ENCODE data around the gene BAHCC1. TPM values are rescaled to one million over a fixed set of nuclear protein-coding genes. Genes with fewer than 3 reads are reported as not detected.
A peak's percentile ranks its signal among the peaks of the same experiment; 100 is the strongest.

The BAHCC1 gene
- total RNA-seq, 1 donor from 2014 or later, result 3.6 TPM

DNA sequence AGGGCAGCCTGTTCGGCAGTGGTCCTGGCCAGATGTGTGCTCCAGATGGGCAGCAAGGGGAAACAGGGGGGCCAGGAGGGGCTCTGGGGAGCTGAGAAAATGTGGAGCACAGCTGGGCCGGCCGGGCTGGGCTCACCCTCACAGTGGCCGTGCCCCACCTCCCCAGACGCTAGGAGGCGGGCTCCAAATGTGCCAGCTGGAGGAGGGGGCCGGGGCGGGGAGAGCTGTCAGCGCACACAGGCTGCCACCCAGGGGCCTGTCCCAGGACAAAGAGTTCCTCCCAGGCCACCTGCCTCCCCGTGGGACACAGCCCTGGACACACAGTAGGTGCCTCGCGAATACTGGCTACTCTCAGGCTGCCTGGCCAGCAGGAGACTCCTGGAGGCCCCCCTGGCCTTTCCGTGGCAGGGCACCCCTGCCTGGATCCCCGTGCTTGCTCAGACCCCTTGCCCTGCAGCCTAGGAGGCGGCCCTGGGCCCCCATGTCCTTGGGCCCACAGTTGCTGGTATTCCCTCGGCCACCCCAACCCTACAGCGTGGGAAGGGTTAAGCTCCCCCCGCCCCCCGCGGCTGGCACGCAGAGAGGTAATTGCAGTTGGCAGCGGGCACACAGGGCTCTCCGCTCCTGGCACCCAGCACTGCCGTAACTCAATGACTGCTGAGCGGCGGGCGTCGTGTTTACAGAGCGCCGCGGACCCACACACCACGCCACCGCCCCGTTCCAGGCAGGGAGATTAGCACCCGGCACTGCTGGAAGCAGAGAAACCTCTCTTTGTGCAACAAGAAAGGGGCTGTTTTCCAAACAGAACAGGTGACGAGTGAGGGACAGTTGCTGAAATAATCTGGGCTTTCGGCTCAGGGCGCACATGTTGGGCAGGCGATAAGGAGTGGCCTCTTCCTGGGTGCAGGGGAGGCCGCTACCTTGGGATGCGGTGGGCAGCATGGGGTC lies 32.2 kb downstream of the BAHCC1 start:
- no peak for DNase-seq (ENCODE audit: low spot score)

DNA sequence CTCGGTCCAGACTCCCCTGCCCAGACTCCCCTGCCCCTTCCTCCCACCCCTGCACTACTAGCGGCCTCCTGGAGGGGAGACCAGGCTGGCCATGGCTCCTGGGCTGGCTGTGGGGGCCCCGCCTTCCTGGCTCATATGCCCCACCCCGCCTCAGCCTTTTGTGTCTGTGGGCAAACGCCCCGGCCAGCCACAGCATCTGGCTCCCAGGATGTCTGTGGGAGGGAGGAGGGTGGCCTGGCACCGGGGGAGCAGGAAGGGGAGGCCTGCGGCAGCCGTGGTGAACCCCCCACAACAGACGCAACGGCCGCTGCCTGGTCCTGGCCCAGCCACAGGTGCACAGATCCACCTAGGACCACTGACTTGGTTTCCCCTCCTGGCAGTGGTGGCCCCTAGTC lies 32.9 kb downstream of the BAHCC1 start:
- DNase-seq (ENCODE audit: low spot score), result no peak

DNA sequence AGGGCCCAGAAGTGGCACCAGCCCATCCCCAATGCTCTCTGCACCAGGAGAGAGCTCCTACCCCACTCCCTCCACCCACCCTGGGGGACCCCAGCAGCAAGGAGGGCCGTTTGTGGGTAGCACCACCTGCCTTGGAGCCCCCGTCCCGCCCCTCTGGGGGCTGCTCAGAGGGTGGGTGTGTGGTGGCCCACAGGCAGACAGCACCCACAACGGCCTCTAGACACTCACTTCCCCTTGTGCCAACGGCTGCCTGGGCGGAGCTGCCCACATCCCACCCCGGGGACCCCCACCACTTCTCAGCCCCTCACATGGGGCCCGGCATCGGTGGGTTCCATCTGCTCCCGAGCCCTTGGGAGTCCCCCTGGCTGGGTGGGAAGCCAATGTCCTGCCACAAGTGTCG lies 33.3 kb downstream of the BAHCC1 start:
- no peak for DNase-seq (ENCODE audit: low spot score)

DNA sequence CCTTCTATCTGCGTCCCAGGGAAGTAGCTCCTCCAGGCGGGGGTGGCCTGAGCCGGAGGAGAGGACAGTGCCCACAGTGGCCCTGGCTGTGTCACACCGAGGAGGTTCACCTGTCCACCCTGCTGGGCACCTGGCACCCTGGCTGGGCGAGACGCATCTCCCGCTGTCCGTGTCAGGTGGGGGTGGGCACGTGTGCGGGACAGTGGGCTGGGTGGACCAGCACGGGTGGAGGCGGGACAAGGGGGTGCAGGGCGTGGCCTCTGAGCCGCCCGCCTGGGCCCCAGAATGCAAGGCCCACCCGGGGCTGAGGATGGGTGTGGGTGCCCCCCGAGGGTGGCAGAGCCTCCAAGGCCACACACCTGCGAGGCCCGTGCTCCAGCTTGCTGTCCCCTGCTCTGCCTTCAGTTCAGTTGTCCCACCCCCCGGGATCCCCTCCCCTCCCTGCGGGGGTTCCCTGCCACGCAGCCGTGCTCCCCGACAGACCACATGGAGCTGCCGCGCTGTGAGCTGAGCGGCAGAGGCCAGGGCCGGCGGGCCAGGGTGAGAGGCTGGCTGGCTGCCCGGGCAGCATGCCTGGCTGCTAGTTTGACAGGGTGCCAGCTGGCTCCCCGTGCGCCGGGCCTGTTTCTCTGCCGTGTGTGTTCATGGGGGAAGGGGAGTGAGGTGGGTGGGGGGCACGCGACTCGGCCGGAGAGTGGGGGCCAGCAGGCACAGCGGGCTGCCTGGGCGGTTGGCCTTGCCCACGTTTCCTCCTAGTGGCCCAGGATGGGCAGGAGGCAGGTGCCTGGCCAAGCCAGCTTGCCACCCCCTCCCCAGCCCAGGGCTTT lies 33.9 kb downstream of the BAHCC1 start:
- DNase-seq (ENCODE audit: low spot score), result peak; percentile 82

DNA sequence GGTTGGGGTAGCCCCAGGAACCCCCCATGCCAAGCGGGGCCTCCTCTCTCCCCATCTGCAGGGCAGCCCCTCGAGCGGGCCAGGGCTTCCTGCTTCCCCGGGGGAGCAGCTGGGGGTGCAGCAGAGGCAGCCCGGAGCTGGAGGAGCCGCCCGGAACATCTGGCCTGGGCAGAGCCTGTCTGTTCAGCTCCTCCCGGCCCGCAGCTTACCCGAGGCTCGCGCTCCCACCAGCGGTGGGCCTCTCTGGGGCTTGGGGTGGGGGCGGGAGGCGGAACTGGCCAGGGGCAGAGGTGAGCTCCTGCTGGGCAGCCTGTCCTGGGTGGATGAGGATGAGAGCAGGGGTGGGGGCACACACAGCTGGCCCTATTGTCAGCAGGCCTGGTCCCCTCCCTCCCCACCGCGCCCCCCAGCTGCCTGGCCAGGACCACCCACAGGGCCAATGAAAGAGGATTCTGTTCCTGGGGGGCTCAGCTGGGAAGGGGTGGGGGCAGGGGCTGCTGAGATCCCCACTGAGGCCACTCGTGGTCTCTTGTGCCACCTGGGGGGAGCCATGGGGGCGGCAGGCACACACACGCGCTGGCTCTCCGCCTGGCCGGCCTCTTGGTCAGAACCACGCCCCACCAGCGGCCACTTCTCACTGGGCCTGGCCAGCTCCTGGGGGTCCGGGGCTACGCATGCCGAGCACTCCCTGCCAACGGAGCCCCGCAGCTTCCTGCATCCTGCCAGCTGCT lies 34.7 kb downstream of the BAHCC1 start:
- DNase-seq (ENCODE audit: low spot score), result peak; percentile 84

DNA sequence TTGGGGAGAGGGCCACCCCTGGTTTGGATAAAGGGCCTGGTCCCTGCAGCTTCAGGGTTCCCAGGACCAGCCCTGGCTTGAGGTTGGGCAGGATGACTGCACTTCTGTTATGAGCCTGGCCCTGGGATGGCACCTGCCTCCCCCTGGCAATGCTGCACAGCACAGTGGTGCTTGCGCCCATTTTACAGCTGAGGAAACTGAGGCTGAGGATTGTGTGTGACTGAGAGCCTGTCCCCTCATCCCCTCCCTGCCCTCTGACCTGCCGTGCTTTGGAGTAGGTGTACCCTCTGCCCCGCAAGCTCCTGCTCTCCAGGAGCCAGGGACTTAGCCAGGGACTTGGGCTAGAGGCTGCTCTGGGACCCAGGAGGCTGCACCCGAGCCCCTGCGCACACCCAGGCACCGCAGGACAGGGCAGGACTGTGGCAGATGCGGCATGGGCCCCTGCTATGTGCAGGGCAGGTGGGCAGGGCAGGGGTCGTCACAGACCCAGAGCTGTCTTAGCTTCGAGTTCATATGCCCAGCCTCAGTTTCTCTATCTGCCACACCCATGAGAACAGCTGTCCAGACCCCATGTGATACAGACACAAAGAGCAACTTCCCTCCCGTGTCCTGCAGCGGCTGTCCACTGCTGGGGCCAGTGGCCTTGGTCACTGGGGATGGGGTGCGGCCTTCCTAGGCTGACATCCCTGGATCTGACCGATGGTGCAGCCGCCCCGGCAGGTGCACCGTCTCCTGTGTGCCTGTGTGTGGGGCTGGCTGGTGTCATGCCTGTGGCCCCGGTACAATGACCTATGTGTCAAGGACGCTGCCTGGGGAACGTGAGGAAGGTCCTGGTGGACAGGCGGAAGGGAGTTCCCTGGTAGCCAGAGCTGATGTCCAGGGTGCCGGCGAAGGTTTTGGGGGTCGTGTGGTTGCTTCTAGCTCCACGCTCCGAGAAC lies 36.6 kb downstream of the BAHCC1 start:
- no peak for DNase-seq (ENCODE audit: low spot score)

DNA sequence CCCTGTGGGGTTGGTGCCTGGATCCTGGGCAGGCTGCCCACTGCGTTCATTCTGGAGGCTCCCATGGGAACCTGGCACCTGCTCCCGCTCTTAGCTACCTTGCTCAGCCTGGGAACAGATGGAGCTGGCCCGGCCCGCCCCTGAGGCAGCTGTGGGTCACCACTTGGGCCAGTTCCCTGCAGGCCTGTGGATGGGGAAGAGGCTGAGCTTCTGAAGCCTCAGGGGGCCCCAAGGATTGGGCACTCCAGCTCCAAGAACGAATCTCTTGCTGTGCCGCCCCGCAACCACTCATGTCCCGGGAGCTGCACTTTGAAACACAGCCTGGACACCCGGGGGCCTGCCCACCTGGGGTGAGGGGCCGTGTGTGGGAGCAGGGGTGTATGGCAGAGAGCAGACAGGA lies 37.7 kb downstream of the BAHCC1 start:
- DNase-seq (ENCODE audit: low spot score), result no peak

DNA sequence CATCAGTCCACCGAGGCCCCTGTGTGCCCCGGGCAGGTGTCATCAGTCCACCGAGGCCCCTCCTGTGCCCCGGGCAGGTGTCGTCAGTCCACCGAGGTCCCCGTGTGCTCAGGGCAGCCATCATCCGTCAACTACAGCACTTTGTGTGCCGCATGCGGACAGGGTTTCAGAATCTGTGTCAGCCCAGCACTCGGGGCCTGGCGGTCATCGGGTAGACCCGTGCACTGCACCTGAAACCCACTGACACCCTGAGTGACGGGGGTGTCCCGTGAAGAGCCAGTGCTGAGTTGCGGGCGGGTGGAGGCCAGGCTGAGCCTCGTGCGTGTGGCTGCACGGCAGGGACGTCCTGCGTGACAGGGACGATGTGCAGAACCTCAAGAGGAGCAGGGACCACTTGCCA lies 38.4 kb downstream of the BAHCC1 start:
- DNase-seq (ENCODE audit: low spot score), result no peak

DNA sequence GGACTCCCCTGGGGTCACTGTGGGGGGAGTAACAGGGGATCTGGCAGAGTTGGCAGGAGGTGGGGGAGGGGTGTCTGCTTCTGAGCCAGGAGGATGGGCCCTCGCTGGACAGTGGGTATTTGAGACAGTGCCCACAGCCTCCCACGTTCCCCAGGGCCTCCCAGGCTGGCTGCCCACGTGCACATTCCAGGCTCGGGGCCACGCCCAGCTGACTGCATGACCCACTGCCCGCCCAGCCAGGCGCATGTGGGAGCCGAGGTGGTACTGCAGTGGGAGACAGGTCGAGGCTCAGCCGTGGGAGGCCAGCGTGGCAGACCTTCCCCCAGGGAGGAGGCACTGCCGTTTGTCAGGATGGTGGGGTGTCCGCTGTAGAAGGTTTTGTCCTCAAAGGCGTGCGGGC lies 38.8 kb downstream of the BAHCC1 start:
- peak; percentile 56 for DNase-seq (ENCODE audit: low spot score)

DNA sequence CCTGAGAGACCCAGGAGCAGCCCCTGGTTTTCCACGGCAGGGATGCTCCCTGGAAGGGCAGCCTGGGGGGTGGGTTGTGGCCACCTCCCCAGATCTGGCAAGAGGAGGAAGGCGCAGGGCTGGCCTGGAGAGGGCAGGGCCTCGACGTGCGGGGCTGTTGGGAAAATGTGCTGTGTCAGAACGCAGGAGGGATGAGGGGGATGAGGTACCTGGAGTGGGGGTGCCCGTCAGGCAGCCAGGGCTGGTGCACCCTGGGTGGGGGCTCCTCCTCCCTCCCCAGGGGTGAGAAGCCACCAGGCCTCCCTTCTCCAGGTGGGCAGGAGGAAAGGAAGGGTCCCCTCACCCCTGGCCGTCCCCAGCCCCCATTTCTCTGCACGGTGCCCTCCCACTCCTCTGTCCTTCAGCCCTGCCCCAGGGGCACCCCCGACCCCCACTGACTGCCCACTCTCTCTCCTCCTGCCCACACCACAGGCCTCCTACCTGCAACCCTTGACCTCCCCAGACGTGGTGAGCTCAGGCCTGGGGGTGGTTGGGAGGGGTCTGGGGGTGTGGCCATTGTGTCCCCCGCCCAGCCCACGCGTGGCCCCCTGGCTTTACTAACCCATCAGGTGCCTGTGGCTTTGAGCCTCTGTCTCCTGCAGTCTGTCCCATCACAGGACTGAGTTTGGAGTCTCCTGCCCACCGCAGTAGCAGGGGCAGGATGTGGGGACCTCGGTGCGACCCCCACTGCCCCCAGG lies 39.6 kb downstream of the BAHCC1 start:
- no peak for DNase-seq (ENCODE audit: low spot score)

DNA sequence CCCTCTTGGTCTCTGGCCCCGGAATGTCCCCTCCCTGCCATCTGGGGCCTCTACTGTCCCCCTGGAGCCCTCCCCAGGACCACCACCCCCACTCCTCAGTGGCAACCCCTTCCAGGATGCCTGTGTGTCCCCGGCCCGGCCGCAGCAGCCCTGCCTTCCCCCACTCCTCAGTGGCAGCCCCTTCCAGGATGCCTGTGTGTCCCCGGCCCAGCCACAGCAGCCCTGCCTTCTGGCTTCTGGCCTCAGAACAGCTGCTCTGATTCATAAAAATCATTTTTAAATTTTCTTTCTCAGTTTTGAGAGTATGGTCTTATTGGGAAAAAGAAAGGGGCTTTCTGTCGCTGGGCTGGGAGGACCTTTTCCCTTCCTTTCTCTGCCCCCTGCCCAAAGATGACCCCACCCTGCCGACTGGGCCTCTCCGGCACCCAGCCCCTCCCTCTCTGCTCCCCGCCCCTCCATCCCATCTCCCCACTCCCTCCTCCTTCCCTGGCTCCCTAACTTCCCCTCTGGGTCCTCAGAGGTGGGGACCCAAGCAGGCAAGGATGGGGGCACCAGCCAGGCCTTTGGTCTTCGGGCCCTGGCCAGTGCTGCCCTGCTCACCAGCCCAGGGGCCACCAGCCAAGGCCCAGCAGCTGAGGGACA lies 40.5 kb downstream of the BAHCC1 start:
- peak; percentile 24 for DNase-seq (ENCODE audit: low spot score)

DNA sequence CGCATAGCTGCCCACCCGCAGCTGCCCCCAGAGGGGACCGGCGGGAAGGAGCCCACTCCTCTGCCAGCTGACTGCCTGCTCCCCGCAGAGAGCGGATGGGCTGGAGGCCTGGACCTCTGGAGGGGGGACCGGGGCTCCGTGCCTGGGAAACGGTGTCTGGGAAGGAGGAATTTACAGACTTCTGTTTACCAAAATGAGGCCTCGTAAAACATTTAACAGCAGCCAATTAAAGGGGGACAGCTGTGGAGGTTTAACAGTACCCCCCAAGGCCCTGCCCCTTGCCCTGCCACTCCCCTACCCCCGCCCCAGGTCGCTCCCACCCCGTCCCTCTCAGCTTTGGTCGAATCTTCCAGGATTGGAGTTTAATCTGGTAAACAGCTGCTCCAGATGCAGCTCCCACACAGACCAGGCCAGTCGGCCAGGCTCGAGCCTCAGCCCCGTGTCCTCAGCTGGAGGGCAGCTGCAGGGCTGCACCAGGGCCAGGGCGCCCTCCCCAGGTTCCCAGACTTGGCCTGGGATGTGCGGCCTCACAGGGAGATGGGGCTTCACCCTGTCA lies 41.1 kb downstream of the BAHCC1 start:
- DNase-seq (ENCODE audit: low spot score), result peak; percentile 82

DNA sequence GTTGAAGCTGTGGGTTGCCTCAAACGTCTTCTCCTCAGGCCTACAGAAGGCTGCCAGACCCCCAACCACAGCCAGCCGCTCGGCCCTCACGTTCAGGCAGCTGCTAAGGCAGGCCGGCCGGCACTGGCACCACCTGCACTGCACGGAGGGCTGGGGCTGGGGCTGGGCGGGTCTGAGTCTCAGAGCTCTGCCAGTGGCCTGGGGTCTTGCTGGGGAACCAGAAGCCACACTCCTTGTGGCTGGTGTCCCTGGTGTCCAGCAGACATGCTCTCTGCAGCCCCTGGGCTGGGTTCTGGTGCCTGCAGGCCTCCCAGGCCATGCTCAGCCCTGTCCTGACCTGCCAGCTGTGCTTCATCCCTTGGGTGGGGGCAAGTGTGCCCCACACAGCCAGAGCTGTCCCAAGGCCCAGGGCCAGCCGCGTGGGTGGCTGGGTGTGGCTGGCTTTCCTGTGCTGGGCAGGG lies 42.0 kb downstream of the BAHCC1 start:
- no peak for DNase-seq (ENCODE audit: low spot score)

DNA sequence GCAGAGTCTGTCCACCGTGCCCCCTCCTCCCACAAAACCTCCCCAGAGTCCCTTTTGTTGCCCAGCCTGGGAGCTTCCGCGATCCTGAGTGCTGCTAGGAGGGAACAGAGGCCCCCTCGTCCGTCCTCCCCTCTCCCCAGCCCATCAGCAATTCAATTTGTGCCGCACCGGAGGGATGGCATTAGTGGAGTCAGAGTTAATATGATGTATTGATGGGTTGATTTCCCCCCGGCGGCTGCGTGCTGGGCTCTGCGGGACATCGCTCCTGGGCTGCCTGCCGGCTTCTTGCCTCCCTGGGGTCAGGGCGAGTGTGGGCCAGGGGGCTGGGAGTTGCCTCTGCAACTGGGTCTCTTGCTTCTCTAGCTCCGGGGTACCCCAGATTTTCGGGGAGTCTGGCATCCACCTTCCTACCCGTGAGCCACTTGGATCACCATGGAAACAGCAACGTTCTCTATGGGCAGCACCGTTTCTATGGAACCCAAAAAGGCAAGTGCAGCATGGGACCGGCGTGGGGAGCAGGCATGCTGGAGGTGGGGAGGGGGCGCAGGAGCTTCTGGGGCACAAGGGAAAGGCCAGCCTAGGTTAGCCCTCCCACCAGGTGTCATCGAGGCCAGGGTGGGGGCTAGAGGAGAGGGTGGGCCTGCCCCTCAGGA lies 42.9 kb downstream of the BAHCC1 start:
- DNase-seq (ENCODE audit: low spot score), result no peak

DNA sequence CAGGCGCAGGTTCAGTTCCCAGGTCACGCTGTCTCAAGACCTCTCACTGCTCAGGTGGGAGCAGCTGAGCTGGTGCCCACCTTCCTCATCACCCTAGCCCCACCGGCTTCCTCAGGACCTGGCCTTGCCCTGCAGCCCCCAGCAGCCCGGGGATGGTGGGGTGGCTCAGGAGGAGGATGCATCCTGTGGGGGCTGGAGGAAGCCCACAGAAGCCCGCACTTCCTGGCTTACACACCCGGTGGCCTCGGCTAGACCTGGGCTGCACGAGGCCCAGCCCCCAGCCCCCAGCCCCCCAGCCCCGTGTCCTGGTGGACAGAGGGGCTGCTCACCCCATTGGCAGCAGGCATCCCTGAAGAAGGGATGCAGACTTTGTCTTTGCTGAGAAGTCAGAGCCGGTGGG lies 43.4 kb downstream of the BAHCC1 start:
- no peak for DNase-seq (ENCODE audit: low spot score)

DNA sequence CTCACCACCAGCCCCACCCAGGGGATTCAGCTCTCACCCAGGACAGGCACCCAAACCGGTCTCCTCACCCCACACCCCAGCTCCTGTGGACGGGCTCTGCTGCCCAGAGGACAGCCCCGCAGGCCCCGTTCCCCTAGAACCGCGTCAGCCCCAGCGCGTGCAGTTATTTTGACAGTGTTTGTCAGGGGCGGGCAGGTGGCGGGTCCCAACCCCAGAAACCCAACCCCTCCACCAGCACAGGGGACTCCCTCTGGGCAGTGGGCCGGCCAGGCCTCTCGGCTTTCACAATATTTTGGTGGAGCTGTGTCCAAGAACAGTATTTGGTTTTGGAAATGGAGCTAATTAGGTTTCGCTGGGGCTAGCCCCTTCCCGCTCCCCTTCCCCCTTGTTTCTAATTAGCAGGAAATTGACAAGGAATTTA lies 44.8 kb downstream of the BAHCC1 start:
- DNase-seq (ENCODE audit: low spot score), result no peak

DNA sequence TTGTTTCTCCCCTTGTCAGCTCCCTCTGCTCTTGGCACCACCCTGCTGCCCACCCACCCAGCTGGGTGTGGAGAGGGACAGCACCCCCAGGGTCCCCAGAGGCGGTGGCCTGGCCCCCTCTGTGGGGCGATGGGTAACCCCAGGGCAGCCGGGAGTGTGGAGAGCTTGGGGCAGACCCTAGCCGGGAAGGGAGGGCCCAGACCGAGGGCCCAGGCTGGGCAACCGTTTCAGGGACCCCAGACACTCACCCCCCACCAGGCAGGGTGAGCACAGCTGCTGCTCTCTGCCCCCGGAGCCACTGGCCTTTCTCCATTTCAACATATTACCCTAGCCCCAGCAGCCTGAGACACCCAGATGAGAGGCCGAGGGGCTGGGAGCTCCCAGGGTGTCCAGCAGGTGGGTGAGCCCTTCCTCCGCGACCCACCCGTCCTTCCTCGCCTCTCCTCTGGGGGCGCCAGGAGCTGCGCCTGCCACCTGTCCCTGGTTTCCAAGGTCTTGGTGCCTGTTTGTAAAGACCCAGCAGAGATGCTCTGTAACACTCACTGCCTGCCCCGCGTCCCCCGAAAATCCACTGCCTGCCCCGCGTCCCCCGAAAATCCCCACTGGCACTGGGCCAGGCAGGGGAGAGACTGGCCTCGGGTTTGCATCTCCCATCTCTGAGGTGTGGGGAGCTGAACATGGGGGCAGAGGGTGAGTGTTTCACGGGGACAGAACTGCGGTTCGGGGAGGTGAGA lies 45.4 kb downstream of the BAHCC1 start:
- DNase-seq (ENCODE audit: low spot score), result no peak

DNA sequence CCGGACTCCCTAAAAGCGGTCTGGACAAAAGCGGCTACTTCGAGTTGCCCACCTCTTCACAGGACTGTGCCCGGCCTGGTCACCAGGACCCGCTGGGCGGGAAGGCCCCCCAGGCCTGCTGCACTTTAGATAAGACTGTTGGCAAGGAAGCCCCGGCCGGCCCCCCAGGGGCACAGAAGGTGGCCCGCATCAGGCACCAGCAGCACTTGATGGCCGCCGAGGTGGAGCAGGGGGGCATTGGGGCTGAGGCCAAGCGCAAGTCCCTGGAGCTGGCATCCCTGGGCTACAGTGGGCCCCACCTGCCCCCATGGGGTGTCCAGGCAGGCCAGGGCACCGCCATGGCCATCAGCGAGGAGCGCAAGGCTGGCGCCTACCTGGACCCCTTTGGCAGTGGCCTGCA lies 47.5 kb downstream of the BAHCC1 start:
- DNase-seq (ENCODE audit: low spot score), result no peak
